HepG2 (cell line): ENCODE results near the gene PXK. TPM values are rescaled to one million over a fixed set of nuclear protein-coding genes. Genes with fewer than 3 reads are reported as not detected.

Source experiments
- AGO2 ChIP-seq: fragments of 200-400 bp; formaldehyde crosslinking; optimal IDR thresholded peaks from 2 replicates; pipeline ENCODE3; 2017; ENCODE audit warnings: mild to moderate bottlenecking, low read depth, low read length, moderate library complexity
- BORCS8-MEF2B ChIP-seq: sonication (generic); formaldehyde crosslinking; IDR thresholded peaks from 2 replicates; pipeline ENCODE4 v1.8.0; 2022; ENCODE audit warnings: mild to moderate bottlenecking, missing genetic modification reagents
- CEBPB ChIP-seq: IDR thresholded peaks from 2 replicates; pipeline ENCODE4 v1.6.1; 2011; ENCODE audit warnings: low read depth, low read length, improper control_type of control experiment, borderline replicate concordance
- CREM ChIP-seq, 2 experiments: sonication (generic) in 1 of 2; formaldehyde crosslinking in 1 of 2; IDR thresholded peaks; 2 replicates each; pipeline versions ENCODE4 v1.4.0 to v1.6.1; 2016 to 2020; ENCODE audit warnings: antibody characterized with exemption in 1 of 2, mild to moderate bottlenecking in 1 of 2, missing genetic modification reagents in 1 of 2
- GPBP1L1 ChIP-seq: sonication (generic); formaldehyde crosslinking; IDR thresholded peaks from 2 replicates; pipeline ENCODE4 v1.5.0; 2020; ENCODE audit warnings: mild to moderate bottlenecking, missing genetic modification reagents
- HNRNPH1 ChIP-seq: fragments of 200-400 bp; formaldehyde crosslinking; optimal IDR thresholded peaks from 2 replicates; pipeline ENCODE3; 2017; ENCODE audit warnings: mild to moderate bottlenecking, low read depth, low read length
- MTF2 ChIP-seq: sonication (generic); formaldehyde crosslinking; IDR thresholded peaks from 2 replicates; pipeline ENCODE4 v1.5.0; 2020; ENCODE audit warnings: missing genetic modification reagents, borderline replicate concordance
- NR0B2 ChIP-seq: sonication (generic); formaldehyde crosslinking; IDR thresholded peaks from 2 replicates; pipeline ENCODE4 v1.4.0; 2020; ENCODE audit warnings: mild to moderate bottlenecking, missing genetic modification reagents
- PHF21A ChIP-seq: sonication (generic); formaldehyde crosslinking; IDR thresholded peaks from 2 replicates; pipeline ENCODE4 v1.5.0; 2020; ENCODE audit warnings: mild to moderate bottlenecking, missing genetic modification reagents
- SETDB1 ChIP-seq: sonication (generic); formaldehyde crosslinking; IDR thresholded peaks from 2 replicates; pipeline ENCODE4 v1.5.1; 2020; ENCODE audit warnings: missing genetic modification reagents, mild to moderate bottlenecking, borderline replicate concordance
- TAF1 ChIP-seq: sonication (generic); formaldehyde crosslinking; IDR thresholded peaks from 2 replicates; pipeline ENCODE4 v1.4.0; 2020; ENCODE audit warnings: missing genetic modification reagents
- ZBTB10 ChIP-seq: sonication (generic); formaldehyde crosslinking; IDR thresholded peaks from 2 replicates; pipeline ENCODE4 v1.4.0; 2020; ENCODE audit warnings: missing genetic modification reagents, borderline replicate concordance
- ZBTB2 ChIP-seq: sonication (generic); formaldehyde crosslinking; IDR thresholded peaks from 2 replicates; pipeline ENCODE4 v1.8.0; 2022; ENCODE audit warnings: low read depth, missing genetic modification reagents
- ZFP1 ChIP-seq: IDR thresholded peaks from 2 replicates; pipeline ENCODE4 v1.6.1; 2016
- ZFP90 ChIP-seq: sonication (generic); formaldehyde crosslinking; IDR thresholded peaks from 2 replicates; pipeline ENCODE4 v1.8.0; 2022; ENCODE audit warnings: missing genetic modification reagents, mild to moderate bottlenecking, inconsistent platforms, borderline replicate concordance
- ZNF251 ChIP-seq: sonication (generic); formaldehyde crosslinking; IDR thresholded peaks from 2 replicates; pipeline ENCODE4 v1.9.0; 2021; ENCODE audit warnings: mild to moderate bottlenecking, missing genetic modification reagents
- ZNF431 ChIP-seq: sonication (generic); formaldehyde crosslinking; IDR thresholded peaks from 2 replicates; pipeline ENCODE4 v1.9.0; 2022; ENCODE audit warnings: missing genetic modification reagents, low read depth, mild to moderate bottlenecking, borderline replicate concordance
- ZNF44 ChIP-seq: sonication (generic); formaldehyde crosslinking; IDR thresholded peaks from 2 replicates; pipeline ENCODE4 v1.5.1; 2020; ENCODE audit warnings: mild to moderate bottlenecking, missing genetic modification reagents
- ZNF550 ChIP-seq: sonication (generic); formaldehyde crosslinking; IDR thresholded peaks from 2 replicates; pipeline ENCODE4 v1.4.0; 2020; ENCODE audit warnings: mild to moderate bottlenecking, missing genetic modification reagents, borderline replicate concordance
- ZNF564 ChIP-seq: sonication (generic); formaldehyde crosslinking; IDR thresholded peaks from 2 replicates; pipeline ENCODE4 v1.8.1; 2023; ENCODE audit warnings: mild to moderate bottlenecking, missing genetic modification reagents
- ZNF598 ChIP-seq: sonication (generic); formaldehyde crosslinking; IDR thresholded peaks from 2 replicates; pipeline ENCODE4 v1.5.1; 2020; ENCODE audit warnings: mild to moderate bottlenecking, missing genetic modification reagents, borderline replicate concordance
- ZNF670 ChIP-seq: sonication (generic); formaldehyde crosslinking; IDR thresholded peaks from 2 replicates; pipeline ENCODE4 v1.8.0; 2022; ENCODE audit warnings: mild to moderate bottlenecking, missing genetic modification reagents, borderline replicate concordance
- ZNF781 ChIP-seq: sonication (generic); formaldehyde crosslinking; IDR thresholded peaks from 2 replicates; pipeline ENCODE4 v1.5.1; 2020; ENCODE audit warnings: borderline replicate concordance, mild to moderate bottlenecking, missing genetic modification reagents; ENCODE audit errors: not compliant biosample characterization
- polyA plus RNA-seq, 8 experiments: library from polyadenylated mRNA; depleted of rRNA in 3 of 8; stranded (reverse) in 7 of 8; unstranded in 1 of 8; fragments of >200 nt; fragmentation: Illumina TruSeq in 4 of 8; extraction: Trizol in 4 of 8; gene quantifications; 2 replicates each; pipeline versions ENCODE4 v1.2.1 to v1.2.3, GENCODE V29; 2011 to 2016; ENCODE audit warnings: low read depth in 4 of 8, missing spikeins in 1 of 8, mixed read lengths in 1 of 8; ENCODE audit not compliant: insufficient read depth in 1 of 8
- total RNA-seq, 5 experiments: library from RNA; depleted of rRNA; stranded (reverse); fragments of >200 nt; fragmentation: Illumina TruSeq; extraction: Trizol; gene quantifications; 2 replicates each; pipeline ENCODE4 v1.2.3, GENCODE V29; 2016; ENCODE audit warnings: low read depth in 1 of 5

Gene PXK
- total and polyA plus RNA-seq, 2 of the 13 experiments (the other 11 are each of a cell fraction or from before 2014, with no cell fraction given) = 6.4 to 18.6 TPM

- TF ChIP-seq ZBTB10 (CRISPR knock-in tag) = 0 out of 2 replicates have a peak, but pooled peaks have one; percentile 5
- TF ChIP-seq ZNF251 = no peak
- peak; percentile 67 for TF ChIP-seq ZNF781 (CRISPR knock-in tag)
- no peak for TF ChIP-seq ZNF598 (CRISPR knock-in tag)
- no peak for TF ChIP-seq CREM (IDR thresholded peaks at IDR 0.05)
- TF ChIP-seq CREM (CRISPR knock-in tag; IDR thresholded peaks at IDR 0.05) = no peak
- TF ChIP-seq TAF1 (CRISPR knock-in tag) = peak; percentile 96
- peak; percentile 92 for TF ChIP-seq BORCS8-MEF2B
- TF ChIP-seq AGO2 = peak; percentile 92
- peak; percentile 89; the same call in 1 of the 2 replicates for TF ChIP-seq ZFP90 (CRISPR knock-in tag)
- TF ChIP-seq ZNF550 = no peak
- TF ChIP-seq HNRNPH1 = no peak
- TF ChIP-seq ZNF564 (CRISPR knock-in tag) = peak; percentile 64; the same call in 1 of the 2 replicates
- no peak; the same call in 1 of the 2 replicates for TF ChIP-seq PHF21A (CRISPR knock-in tag)
- no peak for TF ChIP-seq SETDB1 (CRISPR knock-in tag)
- no peak for TF ChIP-seq ZFP1 (CRISPR knock-in tag)
- TF ChIP-seq MTF2 = no peak
- peak; percentile 96 for TF ChIP-seq NR0B2
- no peak; the same call in 1 of the 2 replicates for TF ChIP-seq ZNF670
- TF ChIP-seq ZNF44 (CRISPR knock-in tag) = no peak
- TF ChIP-seq CEBPB = no peak
- no peak for TF ChIP-seq GPBP1L1 (CRISPR knock-in tag)
- TF ChIP-seq ZNF431 (CRISPR knock-in tag) = no peak; the same call in 1 of the 2 replicates
- no peak for TF ChIP-seq ZBTB2 (CRISPR knock-in tag)
These were observed 100.9 kb downstream of the PXK start, which contains the start of gene PDHB (continued) for GRCh38 chr3:58433400-58434167.
